Neural progenitor cell (in vitro differentiated cells): ENCODE measurements around the gene EFNA5.

Experiments
- EZH2 ChIP-seq: fragments of 200-600 bp; sonication (generic); IDR thresholded peaks from 2 replicates; pipeline ENCODE4 v1.6.1; 2017; ENCODE audit warnings: antibody characterized with exemption, mild to moderate bottlenecking, moderate library complexity
- TF ChIP-seq, protein P1 (sequence below): fragments of 200-600 bp; sonication (generic); IDR thresholded peaks from 2 replicates; pipeline ENCODE4 v1.5.1; 2017; ENCODE audit warnings: antibody characterized with exemption, mild to moderate bottlenecking

DNA sequence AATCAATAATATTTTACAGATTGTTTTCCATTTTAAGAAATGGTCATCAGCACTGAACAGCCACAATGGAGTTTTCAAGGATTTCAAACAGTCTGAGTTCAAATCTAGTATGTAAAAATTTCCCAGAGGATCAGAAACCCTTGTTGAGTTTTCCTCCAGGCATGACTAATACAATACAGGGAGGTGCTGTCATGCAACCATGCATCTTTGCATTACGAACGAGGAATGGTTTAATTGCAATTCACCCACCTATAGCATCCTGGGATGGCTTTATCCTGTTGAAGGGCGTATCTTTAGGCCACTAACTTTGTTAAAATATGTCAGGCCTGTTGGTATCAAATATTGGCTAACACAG is 196.4 kb downstream of the EFNA5 start:
- TF ChIP-seq, protein P1, sequence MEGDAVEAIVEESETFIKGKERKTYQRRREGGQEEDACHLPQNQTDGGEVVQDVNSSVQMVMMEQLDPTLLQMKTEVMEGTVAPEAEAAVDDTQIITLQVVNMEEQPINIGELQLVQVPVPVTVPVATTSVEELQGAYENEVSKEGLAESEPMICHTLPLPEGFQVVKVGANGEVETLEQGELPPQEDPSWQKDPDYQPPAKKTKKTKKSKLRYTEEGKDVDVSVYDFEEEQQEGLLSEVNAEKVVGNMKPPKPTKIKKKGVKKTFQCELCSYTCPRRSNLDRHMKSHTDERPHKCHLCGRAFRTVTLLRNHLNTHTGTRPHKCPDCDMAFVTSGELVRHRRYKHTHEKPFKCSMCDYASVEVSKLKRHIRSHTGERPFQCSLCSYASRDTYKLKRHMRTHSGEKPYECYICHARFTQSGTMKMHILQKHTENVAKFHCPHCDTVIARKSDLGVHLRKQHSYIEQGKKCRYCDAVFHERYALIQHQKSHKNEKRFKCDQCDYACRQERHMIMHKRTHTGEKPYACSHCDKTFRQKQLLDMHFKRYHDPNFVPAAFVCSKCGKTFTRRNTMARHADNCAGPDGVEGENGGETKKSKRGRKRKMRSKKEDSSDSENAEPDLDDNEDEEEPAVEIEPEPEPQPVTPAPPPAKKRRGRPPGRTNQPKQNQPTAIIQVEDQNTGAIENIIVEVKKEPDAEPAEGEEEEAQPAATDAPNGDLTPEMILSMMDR = no peak
- no peak for TF ChIP-seq EZH2
